GM12874 (cell line): Measurements from ENCODE around the gene SNPH.

Experiments used
- TF ChIP-seq, protein P1 (sequence below): IDR thresholded peaks from 2 replicates; pipeline ENCODE4 v1.5.1; 2011; ENCODE audit warnings: low read depth, mild to moderate bottlenecking, control low read depth, low read length, moderate library complexity; ENCODE audit not compliant: insufficient read depth

SNPH gene

DNA sequence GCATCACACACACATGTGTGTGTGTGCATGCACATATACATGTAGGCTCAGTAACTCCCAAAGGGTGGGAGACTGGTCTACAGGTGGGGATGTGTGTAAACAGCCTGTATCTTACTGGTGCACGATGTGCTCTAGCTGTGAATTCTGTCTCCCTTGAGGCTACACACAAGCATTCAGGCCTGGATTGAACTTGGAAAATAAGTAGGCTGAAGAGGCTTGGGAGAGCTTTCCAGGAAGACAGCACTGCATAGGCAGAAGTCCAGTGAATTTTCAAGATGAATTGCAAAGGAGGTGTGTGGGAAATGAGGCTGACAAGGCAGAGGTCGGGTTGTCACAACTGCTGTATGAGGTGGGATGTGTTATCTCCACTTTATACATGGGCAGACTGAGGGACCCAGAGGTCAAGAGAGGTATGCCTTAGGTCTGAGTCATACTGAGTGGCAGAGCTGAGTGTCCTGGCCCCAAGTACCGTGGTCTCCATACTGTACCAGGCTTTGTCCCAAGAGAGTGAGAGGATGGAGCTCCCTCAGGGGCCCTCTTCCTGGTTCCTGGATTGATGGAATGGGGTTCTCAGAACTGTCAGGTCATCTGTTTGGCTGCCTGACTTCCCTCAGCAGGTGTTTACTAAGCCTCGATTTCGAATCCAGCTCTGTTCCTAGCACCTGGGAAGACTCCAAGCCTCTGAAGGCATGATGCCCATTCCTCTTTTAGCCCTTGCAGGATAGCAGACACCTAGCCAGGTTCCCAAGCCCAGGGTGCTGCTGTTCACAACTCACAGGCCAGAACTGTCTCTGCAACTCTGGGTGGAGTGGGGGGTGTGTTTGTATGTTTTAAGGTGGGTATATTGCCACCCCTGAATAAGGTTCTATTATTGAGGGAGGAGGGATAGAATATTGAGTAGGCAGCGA, 14.4 kb downstream of the SNPH start:
- TF ChIP-seq, protein P1, sequence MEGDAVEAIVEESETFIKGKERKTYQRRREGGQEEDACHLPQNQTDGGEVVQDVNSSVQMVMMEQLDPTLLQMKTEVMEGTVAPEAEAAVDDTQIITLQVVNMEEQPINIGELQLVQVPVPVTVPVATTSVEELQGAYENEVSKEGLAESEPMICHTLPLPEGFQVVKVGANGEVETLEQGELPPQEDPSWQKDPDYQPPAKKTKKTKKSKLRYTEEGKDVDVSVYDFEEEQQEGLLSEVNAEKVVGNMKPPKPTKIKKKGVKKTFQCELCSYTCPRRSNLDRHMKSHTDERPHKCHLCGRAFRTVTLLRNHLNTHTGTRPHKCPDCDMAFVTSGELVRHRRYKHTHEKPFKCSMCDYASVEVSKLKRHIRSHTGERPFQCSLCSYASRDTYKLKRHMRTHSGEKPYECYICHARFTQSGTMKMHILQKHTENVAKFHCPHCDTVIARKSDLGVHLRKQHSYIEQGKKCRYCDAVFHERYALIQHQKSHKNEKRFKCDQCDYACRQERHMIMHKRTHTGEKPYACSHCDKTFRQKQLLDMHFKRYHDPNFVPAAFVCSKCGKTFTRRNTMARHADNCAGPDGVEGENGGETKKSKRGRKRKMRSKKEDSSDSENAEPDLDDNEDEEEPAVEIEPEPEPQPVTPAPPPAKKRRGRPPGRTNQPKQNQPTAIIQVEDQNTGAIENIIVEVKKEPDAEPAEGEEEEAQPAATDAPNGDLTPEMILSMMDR = no peak

DNA sequence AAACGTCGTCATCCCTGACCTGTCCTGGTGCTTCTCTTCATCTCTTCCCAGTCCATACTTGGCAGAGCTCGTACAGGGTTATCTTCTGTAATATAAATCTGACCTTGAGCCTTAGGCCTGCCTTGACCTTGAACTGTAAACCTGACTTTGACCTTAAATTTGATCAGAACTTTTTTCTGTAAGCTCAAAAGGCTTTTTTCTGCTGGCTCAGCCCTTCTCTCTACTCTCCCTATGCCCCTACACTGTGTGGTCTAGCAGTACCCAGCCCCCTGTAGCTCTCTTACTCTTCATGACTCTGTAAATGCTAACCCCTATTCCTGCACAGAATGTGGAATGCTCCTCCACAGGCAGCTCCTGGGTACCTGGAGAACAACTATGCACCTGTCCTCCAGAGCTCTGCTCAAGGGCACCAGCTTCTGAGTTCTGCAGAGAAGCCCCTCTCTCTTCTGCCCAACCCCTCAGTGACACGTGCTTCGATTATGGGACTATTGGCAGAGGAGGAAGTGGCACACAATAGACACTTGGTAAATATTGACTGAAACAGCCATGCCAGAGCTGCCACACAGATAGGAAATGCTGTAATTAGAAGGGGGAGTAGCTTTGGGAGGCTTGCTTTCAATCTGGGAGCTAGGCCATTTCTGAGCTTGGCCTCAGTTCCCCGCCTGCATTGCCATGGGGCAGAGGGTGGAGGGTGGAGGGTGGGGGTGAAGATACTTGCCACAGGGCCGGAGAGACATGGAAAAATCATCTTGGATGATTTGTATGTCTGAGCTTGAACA, 15.4 kb downstream of the SNPH start:
- TF ChIP-seq, protein P1 = no peak

DNA sequence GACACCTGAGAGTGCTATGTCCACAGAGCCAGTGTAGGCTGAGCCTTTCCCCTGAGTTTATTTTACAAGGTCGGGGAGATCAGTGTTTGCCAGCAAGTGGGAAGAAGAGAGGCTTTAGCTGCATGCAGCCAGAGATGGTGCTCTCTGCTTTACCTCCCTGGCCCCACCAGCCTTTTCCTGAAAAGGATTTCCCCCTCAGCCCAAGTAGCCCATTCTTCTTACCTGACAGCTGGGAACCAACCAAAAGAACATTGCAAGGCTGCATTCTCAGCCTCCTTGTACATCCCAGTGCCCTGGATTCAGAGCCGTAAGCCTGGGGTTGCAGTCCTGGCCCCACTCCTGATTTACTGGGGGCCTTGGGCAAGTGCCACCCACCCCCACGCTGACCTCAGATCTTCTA, 16.9 kb downstream of the SNPH start:
- TF ChIP-seq, protein P1 = no peak

DNA sequence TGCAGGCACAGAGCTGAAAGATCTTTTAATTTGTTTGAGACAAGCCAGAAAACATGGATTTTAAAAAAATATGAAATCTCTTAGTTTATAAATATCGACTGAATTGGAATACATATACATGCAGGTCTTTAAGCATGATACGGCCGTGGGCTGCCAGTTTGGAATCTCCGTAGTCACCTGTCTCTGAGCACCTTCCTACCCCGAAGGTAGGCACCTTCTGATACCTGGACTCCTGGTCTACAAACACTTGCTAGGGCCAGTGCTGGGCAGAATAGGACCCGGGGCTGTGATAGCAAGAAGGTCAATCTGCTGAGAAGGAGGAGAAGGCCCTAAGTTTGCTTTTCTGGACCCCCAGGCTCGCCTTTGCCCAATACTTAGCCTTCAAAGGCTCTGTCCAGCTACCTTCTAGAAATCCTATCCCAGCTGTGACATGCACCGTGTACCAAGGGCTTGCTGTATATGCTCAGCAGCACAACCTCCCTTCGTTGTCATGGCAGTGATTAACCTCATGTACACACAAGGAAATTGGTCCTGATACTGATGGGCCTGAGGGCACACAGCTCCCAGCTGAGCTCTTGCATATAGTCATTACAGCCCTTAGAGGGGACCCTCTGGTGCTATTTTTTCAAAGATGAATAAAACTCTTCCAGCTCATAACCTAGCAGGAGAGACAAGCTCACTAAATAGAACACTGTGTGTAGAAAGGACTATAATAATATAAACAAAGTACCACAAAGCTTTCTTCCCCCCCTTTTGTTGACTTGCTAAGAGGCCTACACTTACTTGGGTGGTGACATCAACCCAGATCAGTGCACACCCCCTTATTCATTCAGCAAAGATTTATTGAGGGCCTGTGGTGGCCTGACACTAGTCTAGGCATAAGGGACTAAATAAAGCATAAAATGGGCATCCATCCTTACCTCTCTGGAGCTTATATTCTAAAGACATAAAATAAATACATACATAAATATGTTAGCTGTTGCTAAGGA, 17.7 kb downstream of the SNPH start:
- TF ChIP-seq, protein P1 = no peak

DNA sequence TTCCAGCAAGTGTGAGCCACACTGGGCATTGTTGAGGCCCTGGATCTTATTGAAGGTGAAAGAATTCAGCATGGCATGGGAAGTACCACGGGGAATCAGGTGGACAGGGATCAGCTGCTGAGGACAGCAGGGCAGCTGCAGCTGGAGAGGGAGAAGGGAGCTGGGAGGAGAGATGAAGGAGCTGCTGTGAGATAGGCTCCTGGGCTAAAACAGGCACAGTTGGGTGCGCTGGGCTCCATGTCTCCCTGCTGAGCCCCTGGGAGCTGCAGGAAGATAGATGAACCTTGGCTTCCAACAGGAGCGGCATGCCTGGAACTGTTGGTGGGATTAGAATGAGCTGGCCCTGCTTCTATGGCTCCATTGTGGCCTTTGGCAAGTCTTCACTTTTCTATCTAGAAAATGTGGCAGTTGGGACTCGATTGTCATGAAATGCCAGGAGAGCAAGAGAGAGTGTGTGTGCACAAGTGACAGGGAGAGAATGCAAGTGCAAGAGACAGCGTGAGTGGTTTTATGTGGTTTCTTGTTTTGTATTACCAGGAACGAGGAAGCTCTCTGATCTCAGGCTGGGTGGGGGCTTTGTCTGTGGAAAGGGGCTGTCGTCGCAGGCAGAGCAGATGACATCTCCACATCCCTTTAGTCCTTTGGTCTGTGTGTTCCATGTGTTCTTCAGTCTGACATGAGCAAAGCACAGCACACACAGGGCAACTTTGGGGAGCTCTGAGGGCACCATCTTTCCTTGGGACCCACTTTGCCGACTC, 20.4 kb downstream of the SNPH start:
- TF ChIP-seq, protein P1 = no peak

DNA sequence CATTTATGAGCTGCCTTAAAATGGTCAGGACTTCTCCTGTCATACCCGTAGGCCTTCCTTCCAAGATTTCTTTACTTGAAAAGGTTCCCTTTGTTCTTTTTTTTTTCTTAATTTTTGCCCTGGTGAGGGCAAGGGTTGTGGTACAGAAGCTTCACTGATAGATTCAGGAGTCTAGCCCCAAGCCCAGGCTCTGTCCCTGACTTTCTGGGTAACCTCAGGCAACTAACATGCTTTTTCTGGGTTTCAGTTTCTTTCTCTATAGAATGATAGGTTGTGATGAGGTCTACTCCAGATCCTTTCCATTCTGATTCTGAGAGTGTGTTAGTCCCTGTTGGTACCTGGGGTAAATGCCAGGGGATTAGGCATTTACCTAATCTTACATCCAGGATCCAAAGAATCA, 21.2 kb downstream of the SNPH start:
- TF ChIP-seq, protein P1 = no peak
